Measurements from ENCODE around the gene NUMB.

NUMB gene

GRCh38 chr14:73458183-73458976 is at the start of gene NUMB:
NUMB (minus strand) TSS chr14:73458546; CDS start chr14:73355751, 102,795 bp downstream.
- Histone ChIP-seq H3K4me3 (peak within 1 kb of the TSS; percentile 95), H3K27ac (peak within 1 kb of the TSS; percentile 85 to 94)
- no peak for TF ChIP-seq CTCF (IDR thresholded peaks at IDR 0.05)
- DNase-seq (ENCODE audit: low spot score), result peak; percentile 98

GRCh38 chr14:73503648-73504047 is 45.3 kb upstream of the NUMB start:
- no peak for TF ChIP-seq CTCF (IDR thresholded peaks at IDR 0.05)
- Histone ChIP-seq H3K4me3 (no peak overlapping the region), H3K27ac (no peak overlapping the region)
- no peak for DNase-seq (ENCODE audit: low spot score)

- Histone ChIP-seq H3K27ac (no peak overlapping the region), H3K4me3 (no peak overlapping the region)
- TF ChIP-seq CTCF (IDR thresholded peaks at IDR 0.05), result no peak
- DNase-seq (ENCODE audit: low spot score), result no peak
These were observed 43.8 kb upstream of the NUMB start for GRCh38 chr14:73502017-73502619.

- Histone ChIP-seq H3K4me3 (no peak overlapping the region), H3K27ac (no peak overlapping the region)
- no peak for DNase-seq (ENCODE audit: low spot score)
- TF ChIP-seq CTCF (IDR thresholded peaks at IDR 0.05), result no peak
These were observed 42.0 kb upstream of the NUMB start for GRCh38 chr14:73500360-73500759.

- Histone ChIP-seq H3K4me3 (no peak overlapping the region), H3K27ac (no peak overlapping the region)
- no peak for TF ChIP-seq CTCF (IDR thresholded peaks at IDR 0.05)
- no peak for DNase-seq (ENCODE audit: low spot score)
These were observed 36.2 kb upstream of the NUMB start for GRCh38 chr14:73494593-73494992.

GRCh38 chr14:73492670-73493069 is 34.3 kb upstream of the NUMB start:
- Histone ChIP-seq H3K4me3 (peak overlapping the region; percentile 90), H3K27ac (no peak overlapping the region)
- no peak for DNase-seq (ENCODE audit: low spot score)
- no peak for TF ChIP-seq CTCF (IDR thresholded peaks at IDR 0.05)
